Calu3 (cell line): ENCODE results near the gene TRIM64C. TPM values are rescaled to one million over a fixed set of nuclear protein-coding genes. Genes with fewer than 3 reads are reported as not detected.
"Not testable (repeated sequence)": the region's sequence is repeated elsewhere in the genome, so short reads cannot be mapped to it uniquely, and the experiment has no call there.

Source experiments
- Bru-seq: library from RNA; stranded (reverse); fragments of 400-500 nt; gene quantifications from one replicate; lab custom pipeline; 2021; lab: Mats Ljungman, UMichigan
- BruChase-seq, 2 experiments: library from RNA; stranded (reverse); fragments of 400-500 nt; gene quantifications; one replicate each; lab custom pipeline; 2021; lab: Mats Ljungman, UMichigan
- BruUV-seq: library from RNA; stranded (reverse); fragments of 400-500 nt; replicated peaks from 2 replicates; lab custom pipeline; 2021; lab: Mats Ljungman, UMichigan
- CTCF ChIA-PET: fragments of 300-600 bp; sonication (Branson Sonifier 250); formaldehyde crosslinking; loops from one replicate; lab custom pipeline; 2022; ENCODE audit warnings: antibody characterized with exemption; lab: Charles Lee
- DNase-seq: peaks from one replicate; pipeline ENCODE4 v3.0.0; 2022
- H3K27ac Mint-ChIP-seq: one replicate; pipeline ENCODE4 v1.8.0; 2022; ENCODE audit warnings: mixed read lengths; ENCODE audit not compliant: unreplicated experiment
- H3K27me3 Mint-ChIP-seq: one replicate; pipeline ENCODE4 v1.8.0; 2022; ENCODE audit warnings: mixed read lengths; ENCODE audit not compliant: unreplicated experiment
- H3K36me3 Mint-ChIP-seq: one replicate; pipeline ENCODE4 v1.8.0; 2022; ENCODE audit warnings: mild to moderate bottlenecking, moderate library complexity, mixed read lengths; ENCODE audit not compliant: insufficient read depth, unreplicated experiment
- H3K4me1 Mint-ChIP-seq: one replicate; pipeline ENCODE4 v1.8.0; 2022; ENCODE audit warnings: mild to moderate bottlenecking, low read depth, mixed read lengths; ENCODE audit not compliant: unreplicated experiment
- H3K4me3 Mint-ChIP-seq: one replicate; pipeline ENCODE4 v1.8.0; 2022; ENCODE audit warnings: mild to moderate bottlenecking, low read depth, moderate library complexity, mixed read lengths; ENCODE audit not compliant: unreplicated experiment
- H3K9me3 Mint-ChIP-seq: one replicate; pipeline ENCODE4 v1.8.0; 2022; ENCODE audit warnings: low read depth, mixed read lengths; ENCODE audit not compliant: unreplicated experiment
- intact Hi-C: fragments of 100-400 bp; cut with micrococcal nuclease; formaldehyde crosslinking; loops from one replicate; pipeline ENCODE4 v1.10.0; 2022; ENCODE audit not compliant: unreplicated experiment
- long read RNA-seq: library from polyadenylated mRNA; stranded (forward); transcript quantifications from one replicate; pipeline ENCODE4 v2.0.0, GENCODE V29; 2022
- total RNA-seq: library from RNA; stranded (reverse); gene quantifications from 2 replicates; pipeline ENCODE4 v1.2.3, GENCODE V29; 2022

The TRIM64C gene
- total RNA-seq (not detected in 2 replicates), Bru-seq, nascent RNA (not detected), BruChase-seq, experiment 1, labeled RNA remaining after a 6-hour chase (not detected), BruChase-seq, experiment 2, labeled RNA remaining after a 2-hour chase (not detected)
- long read RNA-seq = 0 reads

GRCh38 chr11:49059012-49059411, at the start of gene TRIM64C:
TRIM64C (minus strand) TSS chr11:49059112; CDS start chr11:49059112, 0 bp downstream.
- H3K4me3 Mint-ChIP-seq, intact Hi-C loops, BruUV-seq, H3K27ac Mint-ChIP-seq, H3K36me3 Mint-ChIP-seq, H3K27me3 Mint-ChIP-seq, H3K4me1 Mint-ChIP-seq, DNase-seq, H3K9me3 Mint-ChIP-seq: not testable (repeated sequence)
- CTCF ChIA-PET = interaction anchor here (1.2 kb wide), 1 partner anchor 18 kb away, joined by 3 read pairs; no protein-coding TSS in a partner anchor

GRCh38 chr11:49102356-49102755, 43.4 kb upstream of the TRIM64C start:
- H3K9me3 Mint-ChIP-seq, DNase-seq, BruUV-seq, H3K27me3 Mint-ChIP-seq, H3K4me3 Mint-ChIP-seq, intact Hi-C loops, H3K36me3 Mint-ChIP-seq, H3K27ac Mint-ChIP-seq, H3K4me1 Mint-ChIP-seq, CTCF ChIA-PET: not testable (repeated sequence)

- H3K4me3 Mint-ChIP-seq, BruUV-seq, CTCF ChIA-PET, DNase-seq, H3K27ac Mint-ChIP-seq, H3K36me3 Mint-ChIP-seq, H3K27me3 Mint-ChIP-seq, H3K4me1 Mint-ChIP-seq, H3K9me3 Mint-ChIP-seq: not testable (repeated sequence)
- intact Hi-C loops = loop anchor here (10.0 kb wide), 1 partner anchor 55 kb away; no protein-coding TSS in a partner anchor
These were observed 11.0 kb upstream of the TRIM64C start for GRCh38 chr11:49069897-49070296.

- H3K36me3 Mint-ChIP-seq, CTCF ChIA-PET, H3K27ac Mint-ChIP-seq, H3K9me3 Mint-ChIP-seq, DNase-seq, H3K4me1 Mint-ChIP-seq, BruUV-seq, H3K4me3 Mint-ChIP-seq, H3K27me3 Mint-ChIP-seq, intact Hi-C loops: not testable (repeated sequence)
These were observed 9.1 kb downstream of the TRIM64C start for GRCh38 chr11:49049821-49050220.

- intact Hi-C loops = not testable (repeated sequence)
These were observed 10.7 kb downstream of the TRIM64C start for GRCh38 chr11:49048229-49048628.

GRCh38 chr11:49028523-49028922, 30.4 kb downstream of the TRIM64C start, which contains the start of gene TRIM49B:
TRIM49B (plus strand) TSS chr11:49028823; CDS start chr11:49031600, 2,777 bp downstream.
- H3K36me3 Mint-ChIP-seq, BruUV-seq, H3K27ac Mint-ChIP-seq, H3K4me1 Mint-ChIP-seq, CTCF ChIA-PET, intact Hi-C loops, DNase-seq, H3K9me3 Mint-ChIP-seq, H3K4me3 Mint-ChIP-seq: not testable (repeated sequence)
- peaks cover 13% of the 10 kb centered on the region for H3K27me3 Mint-ChIP-seq

More at GRCh38 chr11:49048229-49048628, 10.7 kb downstream of the TRIM64C start:
- CTCF ChIA-PET, BruUV-seq, H3K36me3 Mint-ChIP-seq, H3K27me3 Mint-ChIP-seq, H3K4me1 Mint-ChIP-seq, H3K4me3 Mint-ChIP-seq, H3K9me3 Mint-ChIP-seq, DNase-seq, H3K27ac Mint-ChIP-seq: not testable (repeated sequence)

Other genes with a start within 250 kb of the TRIM64C start
- not detected in 2 replicates for gene TRIM51G, start 75.2 kb downstream of the TRIM64C start, total RNA-seq
- not detected in 2 replicates for gene TRIM49B, start 30.3 kb downstream of the TRIM64C start, total RNA-seq
- gene FOLH1, start 149.5 kb upstream of the TRIM64C start, total RNA-seq = 0.80 and 0.81 TPM in 2 replicates